AG09319 (cell line): Measurements from ENCODE around the gene NDST3.
A peak's percentile ranks its signal among the peaks of the same experiment; 100 is the strongest.

Source experiments
- DNase-seq: peaks from one replicate; pipeline ENCODE4 v3.0.0-alpha.2; 2010; ENCODE audit warnings: low read depth; ENCODE audit errors: extremely low read depth
- CTCF ChIP-seq: IDR thresholded peaks from 2 replicates; pipeline ENCODE4 v1.5.1; 2011; ENCODE audit warnings: low read depth, mild to moderate bottlenecking, inconsistent platforms, low read length, moderate library complexity

Gene NDST3

GRCh38 chr4:118154649-118155048, 120.4 kb downstream of the NDST3 start:
- TF ChIP-seq CTCF: no peak
- peak; percentile 22 for DNase-seq

GRCh38 chr4:118155516-118155915, 121.2 kb downstream of the NDST3 start:
- no peak for DNase-seq
- no peak for TF ChIP-seq CTCF

- no peak for DNase-seq
Measured at GRCh38 chr4:118158763-118159375, 124.6 kb downstream of the NDST3 start.

GRCh38 chr4:118167306-118167705, 133.0 kb downstream of the NDST3 start:
- DNase-seq: no peak

More at GRCh38 chr4:118158763-118159375, 124.6 kb downstream of the NDST3 start:
- TF ChIP-seq CTCF: no peak

GRCh38 chr4:118171381-118171780, 137.1 kb downstream of the NDST3 start:
- no peak for TF ChIP-seq CTCF
- no peak for DNase-seq

More at GRCh38 chr4:118167306-118167705, 133.0 kb downstream of the NDST3 start:
- TF ChIP-seq CTCF: no peak

- TF ChIP-seq CTCF: no peak
Measured at GRCh38 chr4:118173126-118173525, 138.8 kb downstream of the NDST3 start.

GRCh38 chr4:118173956-118174725, 139.9 kb downstream of the NDST3 start:
- DNase-seq: peak; percentile 59
- no peak for TF ChIP-seq CTCF

More at GRCh38 chr4:118173126-118173525, 138.8 kb downstream of the NDST3 start:
- DNase-seq: no peak
